Fibroblast of lung (primary cell): ENCODE measurements around the gene ARHGAP44. TPM values are rescaled to one million over a fixed set of nuclear protein-coding genes. Genes with fewer than 3 reads are reported as not detected.

Experiments
- DNase-seq, 2 donors: peaks; one replicate each; pipeline versions ENCODE4 v3.0.0 to v3.0.0-alpha.2; 2010; ENCODE audit warnings: low read depth in 2 of 2
- H2AFZ ChIP-seq: 2 replicates; pipeline ENCODE4 v1.5.1; 2012; ENCODE audit warnings: low read length, control low read depth, inconsistent platforms
- H3K27ac ChIP-seq: 2 replicates; pipeline ENCODE4 v1.5.1; 2011; ENCODE audit warnings: low read length, control low read depth; ENCODE audit not compliant: insufficient read depth
- H3K27me3 ChIP-seq: 2 replicates; pipeline ENCODE4 v1.5.1; 2011; ENCODE audit warnings: mild to moderate bottlenecking, low read length; ENCODE audit not compliant: control insufficient read depth, insufficient read depth
- H3K36me3 ChIP-seq: 2 replicates; pipeline ENCODE4 v1.5.1; 2011; ENCODE audit warnings: low read length; ENCODE audit not compliant: control insufficient read depth, insufficient read depth
- H3K4me1 ChIP-seq: 2 replicates; pipeline ENCODE4 v1.5.1; 2011; ENCODE audit warnings: low read length; ENCODE audit not compliant: control insufficient read depth, insufficient read depth; ENCODE audit errors: extremely low read depth
- H3K4me2 ChIP-seq: 2 replicates; pipeline ENCODE4 v1.5.1; 2011; ENCODE audit warnings: low read length, control low read depth; ENCODE audit not compliant: insufficient read depth; ENCODE audit errors: extremely low read depth
- H3K4me3 ChIP-seq, 4 experiments: fragments of 200-600 bp in 1 of 4; sonication (generic) in 1 of 4; replicated peaks in 1 of 4; 2 replicates each; pipeline ENCODE4 v1.5.1; 2011 to 2016; ENCODE audit warnings: low read length in 4 of 4, low read depth in 3 of 4, mild to moderate bottlenecking in 3 of 4, control low read depth in 2 of 4, inconsistent platforms in 1 of 4, mixed read lengths in 1 of 4; ENCODE audit not compliant: insufficient read depth in 1 of 4; ENCODE audit errors: control extremely low read depth in 1 of 4
- H3K79me2 ChIP-seq: 2 replicates; pipeline ENCODE4 v1.5.1; 2012; ENCODE audit warnings: mild to moderate bottlenecking, low read length, inconsistent platforms; ENCODE audit not compliant: control insufficient read depth, insufficient read depth
- H3K9ac ChIP-seq: 2 replicates; pipeline ENCODE4 v1.5.1; 2011; ENCODE audit warnings: mild to moderate bottlenecking, low read length, control low read depth; ENCODE audit not compliant: insufficient read depth
- H3K9me3 ChIP-seq: 2 replicates; pipeline ENCODE4 v1.5.1; 2012; ENCODE audit warnings: low read depth, low read length; ENCODE audit not compliant: control insufficient read depth, insufficient read depth
- H4K20me1 ChIP-seq: 2 replicates; pipeline ENCODE4 v1.5.1; 2011; ENCODE audit warnings: low read length; ENCODE audit not compliant: control insufficient read depth, insufficient read depth; ENCODE audit errors: extremely low read depth
- EZH2 ChIP-seq: IDR thresholded peaks from 2 replicates; pipeline ENCODE4 v1.5.1; 2012; ENCODE audit warnings: low read length, control low read depth, mild to moderate bottlenecking; ENCODE audit errors: missing control alignments
- polyA plus RNA-seq, 2 donors: library from polyadenylated mRNA; depleted of rRNA in 1 of 2; stranded (reverse) in 1 of 2; unstranded in 1 of 2; fragments of >200 nt; gene quantifications; 2 replicates each; pipeline ENCODE4 v1.2.1, GENCODE V29; 2011 to 2012; ENCODE audit warnings: missing spikeins in 1 of 2
- total RNA-seq: library from RNA; depleted of rRNA; stranded (reverse); fragments of >200 nt; gene quantifications from 2 replicates; pipeline ENCODE4 v1.2.1, GENCODE V29; 2014
- TF ChIP-seq, protein P1 (sequence below), 2 donors: IDR thresholded peaks in 1 of 2; conservative IDR thresholded peaks in 1 of 2; 1 replicate in 1 of 2; 2 replicates in 1 of 2; pipeline ENCODE4 v1.5.1; 2011 to 2012; ENCODE audit warnings: low read length in 2 of 2, control low read depth in 1 of 2, inconsistent platforms in 1 of 2, low read depth in 1 of 2, mild to moderate bottlenecking in 1 of 2

ARHGAP44 gene
- total and polyA plus RNA-seq, 2 donors (not counting 1 experiment from before 2014, with no cell fraction given): 0.48 to 1.7 TPM

DNA sequence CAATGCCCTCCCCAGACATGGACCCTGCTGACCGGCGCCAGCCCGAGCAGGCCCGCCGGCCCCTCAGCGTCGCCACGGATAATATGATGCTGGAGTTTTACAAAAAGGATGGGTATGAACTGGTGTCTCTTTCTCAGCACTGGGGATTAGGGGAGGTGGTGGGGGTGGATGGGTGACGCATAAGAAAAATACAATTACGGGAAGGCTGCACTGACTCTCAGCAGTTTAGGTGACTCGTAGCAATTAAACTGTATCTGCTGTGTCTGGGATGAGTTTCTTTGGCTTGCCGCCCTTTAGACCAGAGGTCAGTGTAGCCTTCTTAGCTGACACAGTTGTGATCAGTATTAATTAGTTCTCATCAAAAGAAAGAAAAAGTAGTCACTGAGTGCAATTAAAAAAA is 169.5 kb downstream of the ARHGAP44 start:
- H3K4me2 ChIP-seq: no peak overlapping the region
- no peaks in the 10 kb centered on the region for H3K79me2 ChIP-seq
- H4K20me1 ChIP-seq: no peaks in the 10 kb centered on the region
- DNase-seq: peak in 1 of 2 donors; percentile 51
- H3K27ac ChIP-seq: no peak overlapping the region
- no peak overlapping the region for H3K4me3 ChIP-seq
- H2AFZ ChIP-seq: no peak overlapping the region
- H3K4me1 ChIP-seq: no peaks in the 10 kb centered on the region
- H3K9ac ChIP-seq: no peak overlapping the region
- H3K27me3 ChIP-seq: no peaks in the 10 kb centered on the region
- no peaks in the 10 kb centered on the region for H3K9me3 ChIP-seq
- no peak for TF ChIP-seq EZH2
- TF ChIP-seq, protein P1, sequence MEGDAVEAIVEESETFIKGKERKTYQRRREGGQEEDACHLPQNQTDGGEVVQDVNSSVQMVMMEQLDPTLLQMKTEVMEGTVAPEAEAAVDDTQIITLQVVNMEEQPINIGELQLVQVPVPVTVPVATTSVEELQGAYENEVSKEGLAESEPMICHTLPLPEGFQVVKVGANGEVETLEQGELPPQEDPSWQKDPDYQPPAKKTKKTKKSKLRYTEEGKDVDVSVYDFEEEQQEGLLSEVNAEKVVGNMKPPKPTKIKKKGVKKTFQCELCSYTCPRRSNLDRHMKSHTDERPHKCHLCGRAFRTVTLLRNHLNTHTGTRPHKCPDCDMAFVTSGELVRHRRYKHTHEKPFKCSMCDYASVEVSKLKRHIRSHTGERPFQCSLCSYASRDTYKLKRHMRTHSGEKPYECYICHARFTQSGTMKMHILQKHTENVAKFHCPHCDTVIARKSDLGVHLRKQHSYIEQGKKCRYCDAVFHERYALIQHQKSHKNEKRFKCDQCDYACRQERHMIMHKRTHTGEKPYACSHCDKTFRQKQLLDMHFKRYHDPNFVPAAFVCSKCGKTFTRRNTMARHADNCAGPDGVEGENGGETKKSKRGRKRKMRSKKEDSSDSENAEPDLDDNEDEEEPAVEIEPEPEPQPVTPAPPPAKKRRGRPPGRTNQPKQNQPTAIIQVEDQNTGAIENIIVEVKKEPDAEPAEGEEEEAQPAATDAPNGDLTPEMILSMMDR (conservative IDR thresholded peaks at IDR 0.05 in 1 of 2, IDR thresholded peaks at IDR 0.05 in 1 of 2; ENCODE audit: low read depth in 1 of 2, low read length in 2 of 2): no peak
- H3K36me3 ChIP-seq: no peaks in the 10 kb centered on the region

DNA sequence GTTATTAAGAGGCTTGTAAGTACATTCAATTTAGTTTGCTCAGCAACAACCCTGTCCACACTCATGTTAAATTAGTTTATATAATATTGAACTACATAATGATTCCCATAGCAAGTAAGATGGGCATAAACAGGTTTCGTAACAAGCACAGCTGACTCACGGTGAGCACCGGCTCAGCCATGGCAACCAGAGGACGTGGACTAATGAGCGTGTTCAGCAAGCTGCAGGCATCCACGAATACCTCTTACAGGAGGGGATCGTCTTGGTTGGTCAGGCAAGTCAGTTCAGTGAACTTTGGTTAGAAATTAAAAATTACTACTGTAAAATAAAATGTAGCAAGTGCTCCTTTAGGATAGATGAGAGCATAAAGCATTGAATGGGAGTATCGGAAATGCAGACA is 170.1 kb downstream of the ARHGAP44 start:
- Histone ChIP-seq H2AFZ (no peak overlapping the region), H3K27me3 (no peaks in the 10 kb centered on the region), H3K79me2 (no peaks in the 10 kb centered on the region), H3K4me3 (no peak overlapping the region), H3K9me3 (no peaks in the 10 kb centered on the region), H3K9ac (no peak overlapping the region), H4K20me1 (no peaks in the 10 kb centered on the region), H3K4me1 (no peaks in the 10 kb centered on the region), H3K36me3 (no peaks in the 10 kb centered on the region), H3K4me2 (no peak overlapping the region), H3K27ac (no peak overlapping the region)
- TF ChIP-seq, protein P1 (conservative IDR thresholded peaks at IDR 0.05 in 1 of 2, IDR thresholded peaks at IDR 0.05 in 1 of 2; ENCODE audit: low read depth in 1 of 2, low read length in 2 of 2): no peak
- no peak for TF ChIP-seq EZH2
- peak; percentile 29 to 79 for DNase-seq

DNA sequence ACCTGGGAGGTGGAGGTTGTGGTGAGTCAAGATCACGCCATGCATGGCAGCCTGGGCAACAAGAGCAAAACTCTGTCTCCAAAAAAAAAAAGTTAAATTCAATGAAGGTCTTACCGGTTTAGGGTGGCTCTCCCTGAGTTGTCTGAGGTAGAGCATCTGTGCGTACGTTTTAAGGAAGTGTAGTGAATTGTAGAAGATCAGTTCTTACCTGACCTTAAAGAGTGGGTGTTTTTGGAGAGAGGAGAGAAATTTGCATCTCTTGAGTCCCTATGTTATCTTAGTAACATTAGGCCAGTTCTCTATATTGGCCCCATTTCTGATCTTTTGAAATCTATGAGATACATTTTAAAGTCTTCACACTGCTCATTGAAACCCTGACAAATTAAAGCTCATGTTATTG is 172.4 kb downstream of the ARHGAP44 start:
- no peak for TF ChIP-seq EZH2
- TF ChIP-seq, protein P1 (conservative IDR thresholded peaks at IDR 0.05 in 1 of 2, IDR thresholded peaks at IDR 0.05 in 1 of 2; ENCODE audit: low read depth in 1 of 2, low read length in 2 of 2): no peak
- Histone ChIP-seq H3K4me1 (no peaks in the 10 kb centered on the region), H3K9me3 (no peaks in the 10 kb centered on the region), H3K79me2 (no peaks in the 10 kb centered on the region), H3K9ac (no peak overlapping the region), H3K27me3 (no peaks in the 10 kb centered on the region), H3K27ac (no peak overlapping the region), H2AFZ (no peak overlapping the region), H3K4me2 (no peak overlapping the region), H4K20me1 (no peaks in the 10 kb centered on the region), H3K36me3 (no peaks in the 10 kb centered on the region), H3K4me3 (no peak overlapping the region)
- DNase-seq: no peak
